NCI-H748 treated with DMSO at 0.1 percent for 48 hours (cell line): ENCODE measurements around the gene MPRIP.
A peak's percentile ranks its signal among the peaks of the same experiment; 100 is the strongest.

Experiments
- DNase-seq: peaks from one replicate; lab custom pipeline; 2025; lab: John Stamatoyannopoulos, UW

The MPRIP gene

DNA sequence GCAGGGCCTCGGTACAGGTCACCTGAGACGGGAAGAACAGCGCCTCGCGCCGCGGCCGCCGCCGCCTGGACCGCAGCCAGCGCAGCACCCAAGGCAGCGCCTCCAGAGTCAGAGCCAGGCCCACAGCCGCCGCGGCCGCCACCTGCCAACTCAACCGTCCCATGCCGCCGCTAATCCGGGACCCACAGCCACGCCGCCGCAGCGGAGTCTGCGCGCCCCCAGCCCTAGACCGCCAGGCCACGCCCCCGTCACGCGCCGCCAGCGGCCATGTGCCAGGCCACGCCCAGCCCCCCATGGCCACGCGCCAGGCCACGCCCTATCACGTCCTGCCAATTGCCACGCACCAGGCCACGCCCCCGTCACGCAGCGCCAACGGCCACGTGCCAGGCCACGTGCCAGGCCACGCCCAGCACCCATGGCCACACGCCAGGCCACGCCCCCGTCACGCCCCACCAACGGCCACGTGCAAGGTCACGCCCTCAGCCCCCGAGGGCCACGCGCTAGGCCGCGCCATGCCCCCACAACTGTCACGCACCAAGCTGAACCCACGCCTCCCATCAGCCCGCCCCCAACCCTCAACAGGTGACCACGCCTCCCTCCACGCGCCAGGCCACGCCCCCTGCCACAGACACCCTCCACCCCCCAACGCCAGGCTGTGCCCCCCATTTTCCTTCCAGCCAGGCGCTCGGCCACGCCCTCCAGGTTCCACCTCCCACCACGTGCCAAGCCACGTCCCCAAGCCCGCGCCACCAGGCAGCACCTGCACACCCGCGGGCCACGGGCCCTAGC, 164.1 kb downstream of the MPRIP start, which contains the start of gene PLD6:
Gene PLD6 (minus strand): TSS at position 210 of the 789 bp plus-strand sequence. CDS start 47 bp downstream, at position 163.
- DNase-seq, result peak; percentile 23

DNA sequence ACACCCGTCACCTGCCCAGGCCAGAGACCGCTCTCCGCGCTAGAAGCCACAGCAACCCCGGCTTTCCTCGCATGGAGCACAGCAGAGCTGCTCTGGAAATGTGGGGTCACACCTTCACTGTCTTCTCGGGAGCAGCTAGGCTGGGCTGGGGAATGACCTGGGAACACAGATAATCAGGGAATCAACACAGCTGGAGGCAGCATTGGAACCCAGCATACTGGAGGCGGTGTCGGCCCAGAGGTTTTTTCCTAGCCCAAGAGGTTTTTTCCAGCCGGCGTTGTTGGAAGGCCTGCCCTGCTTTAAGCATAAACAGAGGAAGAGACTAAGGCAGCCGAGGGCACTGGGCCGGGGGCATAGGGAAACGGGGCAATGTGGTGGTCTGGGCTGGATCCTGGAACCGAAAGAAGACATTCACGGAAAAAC, 164.7 kb downstream of the MPRIP start:
- no peak for DNase-seq

DNA sequence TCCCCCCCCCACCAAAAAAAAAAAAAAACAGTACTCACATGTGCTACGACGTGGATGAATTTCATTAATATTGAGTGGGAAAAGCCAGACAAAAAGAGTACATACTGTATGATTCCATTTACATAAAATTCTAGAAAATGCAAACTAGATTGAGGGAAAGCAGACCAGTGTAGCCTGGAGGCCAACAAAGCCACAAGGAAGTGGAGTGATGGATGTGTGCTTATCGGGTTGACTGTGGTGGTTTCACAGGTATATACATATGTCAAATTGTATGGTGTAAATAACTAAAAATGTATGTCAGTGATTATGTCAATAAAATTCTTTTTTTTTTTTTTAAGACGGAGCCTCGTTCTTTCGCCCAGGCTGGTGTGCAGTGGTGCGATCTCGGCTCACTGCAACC, 165.7 kb downstream of the MPRIP start:
- no peak for DNase-seq

DNA sequence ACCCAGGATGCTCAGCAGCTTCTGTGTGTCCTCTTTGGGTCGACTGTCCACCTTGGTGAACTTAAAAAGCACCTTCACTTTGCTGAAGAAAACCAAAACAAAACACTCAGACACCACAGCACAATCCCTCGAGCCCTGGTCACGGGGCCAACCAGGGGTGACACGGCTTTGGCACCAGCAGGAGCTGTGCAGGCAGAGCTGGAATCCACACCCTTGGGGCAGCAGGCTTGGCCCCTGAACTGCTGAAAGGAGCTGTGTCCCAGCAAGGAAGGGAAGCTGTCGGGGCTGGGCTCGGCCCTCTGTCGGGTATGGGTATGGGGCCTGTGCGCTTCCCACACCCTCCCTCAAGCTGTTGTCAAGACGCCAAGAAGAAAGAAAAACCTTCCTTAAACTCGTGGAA, 171.5 kb downstream of the MPRIP start:
- DNase-seq, result no peak

DNA sequence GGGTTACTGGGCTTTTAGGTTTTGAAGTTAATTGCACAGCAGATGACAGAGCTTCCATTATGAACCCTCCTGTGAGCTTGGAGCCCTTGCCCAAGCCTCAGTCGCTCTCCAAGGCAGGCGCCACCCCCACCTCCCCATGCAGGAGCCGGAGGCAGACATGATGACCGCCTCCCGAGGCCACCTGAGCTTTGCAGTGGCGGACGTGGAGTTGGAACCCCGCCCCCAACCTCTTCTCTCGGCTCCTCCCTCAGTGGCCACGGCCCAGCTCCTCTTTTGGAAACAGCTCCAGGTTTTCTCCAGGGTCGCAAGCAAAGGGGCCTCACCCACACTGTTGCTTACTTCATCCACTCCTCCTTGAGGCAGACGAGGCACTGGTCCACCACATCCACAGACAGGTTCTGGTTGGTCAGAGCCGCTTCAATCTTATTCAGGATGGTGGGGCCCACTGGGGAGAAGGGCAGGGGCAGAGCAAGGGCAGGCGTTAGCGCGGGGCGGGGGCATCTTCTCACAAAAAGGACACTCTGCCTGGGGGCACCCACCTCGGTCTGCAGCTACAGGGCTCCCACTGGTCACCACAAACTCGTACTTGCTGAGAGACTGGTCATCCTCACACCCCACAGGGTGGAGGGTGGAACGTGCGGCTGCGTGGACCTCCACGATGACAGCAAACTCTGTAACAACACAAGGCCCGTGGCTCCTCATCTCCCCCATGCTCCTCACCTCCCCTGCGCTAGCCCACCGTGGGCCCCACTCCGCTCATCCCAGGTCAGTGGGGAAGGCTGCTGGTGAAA, 172.6 kb downstream of the MPRIP start:
- DNase-seq, result no peak

DNA sequence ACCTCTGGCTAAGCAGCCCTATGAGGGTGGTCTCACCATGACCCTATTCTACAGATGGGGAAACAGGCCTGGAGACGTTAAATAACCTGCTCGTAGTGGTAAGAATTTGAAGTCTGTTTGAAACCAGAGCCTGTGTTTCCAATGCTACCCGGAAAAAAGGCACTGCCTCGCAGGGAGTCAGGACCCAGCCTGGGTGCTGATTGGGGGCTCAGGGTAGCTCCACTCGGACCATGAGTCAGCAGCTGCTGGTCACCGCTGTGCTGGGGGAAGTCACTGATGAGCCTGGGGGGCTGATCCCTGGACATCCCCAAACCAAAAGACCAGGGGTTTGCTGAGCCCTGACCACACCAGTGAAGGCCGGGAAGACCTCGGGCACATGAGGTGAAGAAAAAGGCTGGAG, 173.3 kb downstream of the MPRIP start:
- no peak for DNase-seq

DNA sequence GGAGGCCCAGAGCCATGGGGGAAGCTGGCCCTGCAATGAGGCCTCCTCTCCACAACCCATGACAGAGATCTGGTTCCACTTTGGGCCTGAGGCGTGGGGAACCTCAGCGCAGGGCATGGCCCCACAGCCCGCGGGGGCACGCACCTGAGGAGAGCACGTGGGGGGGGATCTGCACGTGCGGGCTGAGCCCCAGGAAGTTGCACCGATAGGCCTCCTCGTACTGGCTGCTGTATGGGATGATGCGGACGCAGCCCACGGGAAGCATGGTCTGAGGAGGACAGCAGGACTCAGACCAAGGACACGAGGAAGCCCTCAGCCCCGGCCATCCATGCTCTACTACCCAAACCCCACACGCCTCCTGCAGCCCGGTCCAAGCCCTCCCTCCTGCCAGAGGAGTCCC, 174.0 kb downstream of the MPRIP start:
- DNase-seq, result no peak

DNA sequence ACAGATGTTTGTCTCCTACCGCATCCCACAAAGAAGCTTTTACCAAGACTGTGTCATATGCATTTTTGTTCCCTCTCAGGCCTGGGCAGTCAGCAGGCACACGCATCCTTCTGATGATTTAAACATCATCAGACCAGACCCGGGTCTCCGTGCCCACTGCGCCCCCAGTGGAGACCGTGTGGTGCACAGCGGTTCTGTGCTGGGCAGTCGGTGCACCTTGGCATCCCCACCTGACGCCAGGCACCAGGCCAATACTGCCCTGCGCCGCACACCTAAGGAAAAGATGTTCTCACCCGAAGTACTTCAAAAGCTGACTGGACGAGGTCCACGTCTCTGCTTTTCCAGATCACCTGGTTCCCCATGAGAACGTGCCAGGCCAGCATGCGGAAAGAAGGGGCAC, 174.5 kb downstream of the MPRIP start:
- no peak for DNase-seq

DNA sequence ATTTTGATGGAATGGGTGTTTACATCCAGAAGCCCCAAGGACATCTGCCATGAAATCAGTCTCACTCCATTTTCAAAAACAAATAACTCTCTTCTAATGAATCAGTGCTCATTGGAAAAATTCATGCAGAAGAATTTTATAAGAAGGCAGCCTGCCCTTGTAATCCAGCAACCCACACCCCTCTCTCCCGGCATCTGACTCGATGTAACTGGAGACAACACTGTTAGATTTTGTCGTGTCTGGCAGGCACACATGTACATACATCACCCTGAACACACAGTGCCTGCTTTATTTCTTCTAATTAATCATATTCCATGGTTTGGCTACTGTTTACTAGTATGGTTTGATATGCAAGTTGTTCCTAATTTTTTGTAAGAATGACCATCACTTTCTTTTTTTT, 175.7 kb downstream of the MPRIP start:
- DNase-seq, result no peak

DNA sequence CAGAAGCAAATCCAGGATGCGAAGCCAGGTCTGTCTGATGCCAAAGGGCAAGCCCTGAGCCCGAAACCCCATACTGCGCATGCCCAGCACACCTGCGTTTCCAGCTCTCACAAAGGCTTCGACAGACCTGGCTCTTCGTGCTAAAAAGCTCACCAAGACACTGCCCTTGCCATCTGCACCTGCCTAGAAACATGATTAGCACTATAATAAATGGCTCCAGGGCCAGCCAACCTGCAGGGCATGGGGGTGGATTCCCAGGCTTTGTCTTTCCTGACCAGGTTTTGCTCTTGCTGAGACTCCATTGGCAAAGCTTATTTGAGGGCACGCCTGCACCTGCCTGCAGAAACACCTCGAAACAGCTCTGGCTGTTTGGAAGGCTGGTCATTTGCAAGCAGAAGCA, 178.3 kb downstream of the MPRIP start:
- no peak for DNase-seq

DNA sequence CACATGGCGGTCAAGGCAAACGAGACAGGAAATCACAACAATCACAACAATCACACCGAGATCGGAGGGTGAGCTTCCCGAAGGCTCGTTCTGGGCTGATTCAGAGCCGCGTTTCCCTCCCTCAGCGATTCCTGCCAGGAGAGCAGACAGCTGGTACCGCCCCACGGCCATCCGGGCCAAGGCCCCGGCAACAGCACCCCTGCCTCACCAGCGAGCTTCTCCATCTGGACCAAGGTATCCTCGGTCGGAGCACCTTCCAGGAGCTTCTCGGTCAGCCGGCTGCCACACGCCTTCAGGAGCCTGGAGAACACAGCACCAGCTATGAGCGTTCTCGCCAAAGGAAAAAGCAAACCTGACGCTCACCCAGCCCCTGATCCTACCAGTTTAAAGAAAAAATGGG, 179.1 kb downstream of the MPRIP start:
- DNase-seq, result no peak

DNA sequence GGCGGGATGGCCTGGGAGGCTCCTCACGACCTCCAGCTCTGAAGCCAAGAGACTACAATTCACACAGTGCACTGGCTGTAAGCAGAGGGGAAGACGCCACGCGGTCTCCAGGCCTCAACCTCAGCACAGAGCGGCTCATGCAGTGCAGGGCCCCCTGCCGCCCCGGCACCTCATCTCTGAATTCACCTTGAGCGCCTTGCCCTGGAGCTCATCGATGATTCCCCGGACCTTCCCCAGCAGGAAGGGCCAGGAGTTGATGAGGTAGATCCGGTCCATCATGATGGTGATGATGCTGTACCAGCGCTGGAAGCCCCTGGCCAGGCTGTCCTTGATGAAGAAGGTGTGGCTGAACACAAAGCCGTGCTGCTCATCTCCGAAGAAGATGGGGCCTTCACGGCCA, 181.5 kb downstream of the MPRIP start:
- no peak for DNase-seq

DNA sequence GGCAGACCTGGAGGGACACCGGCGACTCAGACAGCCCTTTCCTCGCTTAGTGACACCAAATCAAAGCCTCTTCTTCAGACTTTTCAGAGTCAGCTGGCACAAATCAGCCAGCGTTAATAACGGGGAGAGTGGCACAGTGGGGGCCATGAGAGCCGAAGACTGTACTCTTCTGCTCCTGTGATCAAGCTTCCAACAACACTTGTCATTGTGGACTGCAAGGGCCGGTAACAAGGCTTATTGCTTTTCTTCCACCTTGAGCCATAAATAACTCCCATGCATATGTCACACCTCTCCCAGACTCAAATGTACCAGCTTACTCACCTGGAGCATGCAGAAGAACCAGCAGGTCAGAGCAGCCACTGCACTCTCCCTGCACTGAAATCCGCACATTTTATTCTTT, 181.9 kb downstream of the MPRIP start:
- DNase-seq, result no peak

DNA sequence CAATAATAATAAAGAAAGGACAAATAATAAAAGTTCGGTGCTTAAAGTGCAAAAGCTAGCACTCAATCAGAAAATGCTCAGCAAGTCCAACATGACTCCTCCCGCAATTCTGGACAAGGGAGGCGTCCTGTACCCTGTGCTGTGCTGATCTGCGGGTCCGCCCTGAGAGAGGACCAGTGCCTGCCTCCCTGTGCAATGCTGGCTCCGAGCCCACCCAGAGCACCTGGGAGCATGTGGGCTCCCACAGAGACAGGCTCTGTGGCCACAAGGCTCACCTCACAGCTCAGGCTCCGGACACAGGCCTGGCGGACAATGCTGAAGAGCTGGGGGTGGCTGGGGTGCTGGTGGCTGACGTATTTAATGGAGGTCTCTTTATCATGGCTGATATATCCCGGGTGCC, 183.6 kb downstream of the MPRIP start:
- DNase-seq, result no peak

DNA sequence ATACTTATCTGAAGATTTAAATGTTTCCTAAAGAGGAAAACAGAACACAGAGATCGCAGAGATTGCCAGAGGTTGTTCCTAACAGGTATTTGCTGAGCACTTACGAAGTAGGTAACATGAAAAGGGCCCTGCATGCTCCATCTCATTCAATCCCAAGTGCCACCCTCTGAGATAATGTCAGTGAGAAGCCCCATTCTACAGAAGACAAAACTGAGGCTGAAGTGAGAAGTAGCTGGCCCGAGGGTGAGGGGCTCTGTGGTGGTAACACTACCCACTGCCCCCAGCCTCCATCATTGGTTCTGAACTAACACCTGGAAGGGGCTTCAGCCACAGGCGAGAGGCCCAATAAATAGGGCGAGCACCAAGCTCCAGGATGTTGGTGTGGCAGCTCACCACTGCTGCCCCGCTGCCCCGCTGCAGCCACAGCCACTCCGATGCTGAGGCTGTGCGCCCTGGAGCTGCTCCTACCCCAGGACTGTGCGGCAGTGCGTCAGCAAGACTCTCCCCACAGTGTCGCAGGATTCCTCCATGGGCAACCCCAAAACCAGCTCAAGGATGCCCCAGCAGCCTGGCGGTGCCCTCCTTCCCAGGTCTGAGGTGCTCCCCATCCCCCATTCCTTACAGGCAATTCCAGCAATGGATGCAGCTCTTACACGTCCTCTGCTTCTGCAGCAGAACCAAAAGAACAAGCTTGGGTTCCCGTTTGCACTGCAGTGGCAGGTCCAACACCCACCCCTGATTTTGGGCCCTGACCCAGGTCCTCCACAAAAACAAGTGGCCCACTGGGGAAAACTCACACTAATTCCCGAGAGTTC, 184.4 kb downstream of the MPRIP start:
- no peak for DNase-seq

DNA sequence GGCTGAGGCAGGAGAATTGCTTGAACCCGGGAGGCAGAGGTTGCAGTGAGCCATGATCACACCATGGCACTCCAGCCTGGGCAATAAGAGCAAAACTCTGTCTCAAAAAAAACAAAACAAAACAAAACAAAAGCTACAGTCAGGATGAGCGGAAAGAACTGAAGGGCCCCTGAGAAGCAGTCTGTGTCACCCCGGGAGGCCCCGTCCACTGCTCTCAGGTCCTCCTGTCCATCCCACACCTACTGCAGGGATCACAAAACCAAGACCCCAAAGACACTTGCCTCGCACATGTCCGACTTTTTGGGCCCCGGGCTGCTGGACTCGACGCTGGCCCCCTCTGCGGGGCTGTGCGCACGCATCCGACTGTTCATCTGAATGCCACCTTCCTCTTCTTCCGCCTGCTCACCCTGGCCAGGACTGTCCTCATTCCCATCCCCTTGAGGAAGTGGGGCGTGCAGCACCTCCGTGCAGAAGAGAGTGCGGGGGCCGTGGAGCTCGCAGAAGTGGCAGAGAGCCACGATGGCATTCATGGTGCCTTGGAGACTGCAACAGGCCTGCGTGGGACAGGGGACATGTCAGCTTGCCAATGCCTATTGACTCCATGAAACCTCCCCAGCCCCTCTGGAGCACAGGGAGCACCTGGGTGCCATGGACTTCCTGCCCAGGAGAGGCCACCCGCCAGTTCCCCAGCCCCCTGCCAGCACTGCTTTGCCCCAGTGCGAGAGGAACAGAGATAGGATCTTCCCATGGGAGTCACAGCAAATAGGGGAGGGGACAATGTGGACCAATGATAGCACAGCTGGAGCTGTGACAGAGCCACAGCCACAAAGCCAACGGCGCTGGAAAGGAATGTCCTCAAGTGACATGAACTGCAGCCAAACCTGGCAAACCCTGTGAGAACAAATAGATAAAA, 185.6 kb downstream of the MPRIP start:
- no peak for DNase-seq

DNA sequence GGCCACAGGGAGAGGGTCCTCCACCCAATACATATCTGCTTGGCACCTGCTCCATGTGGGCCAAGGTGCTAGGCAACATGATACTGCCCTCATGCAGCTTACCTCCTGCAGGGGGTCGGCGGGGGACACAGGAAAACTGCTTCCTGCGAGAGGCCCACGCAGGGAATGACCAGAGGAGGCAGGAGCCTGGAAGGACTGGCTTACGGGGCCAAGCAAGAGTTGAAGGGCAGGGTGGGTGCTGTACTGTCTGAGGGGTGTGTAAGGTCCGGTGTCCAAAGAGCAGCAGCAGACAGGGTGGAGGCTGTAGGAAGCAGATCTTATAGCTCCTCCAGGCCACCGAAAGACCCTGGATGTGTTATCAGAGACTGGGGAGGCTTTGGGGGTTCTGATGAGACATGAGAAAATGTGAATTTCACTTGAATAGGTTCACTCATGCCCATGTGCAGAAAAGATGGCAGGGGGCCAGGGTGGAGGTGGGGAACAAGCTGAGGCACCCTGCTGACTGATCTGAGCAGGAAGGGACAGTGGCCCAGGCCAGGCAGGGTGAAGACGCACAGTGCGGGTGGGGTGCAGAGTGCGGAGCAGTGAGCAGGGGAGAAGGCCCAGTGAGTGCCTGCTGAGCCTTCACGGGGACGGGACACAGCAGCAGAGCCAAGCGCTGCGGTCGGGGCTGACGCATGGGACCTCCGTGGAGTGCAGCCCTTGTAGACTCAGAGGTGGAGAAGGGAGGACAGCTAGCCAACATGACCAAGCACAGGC, 186.4 kb downstream of the MPRIP start:
- no peak for DNase-seq

DNA sequence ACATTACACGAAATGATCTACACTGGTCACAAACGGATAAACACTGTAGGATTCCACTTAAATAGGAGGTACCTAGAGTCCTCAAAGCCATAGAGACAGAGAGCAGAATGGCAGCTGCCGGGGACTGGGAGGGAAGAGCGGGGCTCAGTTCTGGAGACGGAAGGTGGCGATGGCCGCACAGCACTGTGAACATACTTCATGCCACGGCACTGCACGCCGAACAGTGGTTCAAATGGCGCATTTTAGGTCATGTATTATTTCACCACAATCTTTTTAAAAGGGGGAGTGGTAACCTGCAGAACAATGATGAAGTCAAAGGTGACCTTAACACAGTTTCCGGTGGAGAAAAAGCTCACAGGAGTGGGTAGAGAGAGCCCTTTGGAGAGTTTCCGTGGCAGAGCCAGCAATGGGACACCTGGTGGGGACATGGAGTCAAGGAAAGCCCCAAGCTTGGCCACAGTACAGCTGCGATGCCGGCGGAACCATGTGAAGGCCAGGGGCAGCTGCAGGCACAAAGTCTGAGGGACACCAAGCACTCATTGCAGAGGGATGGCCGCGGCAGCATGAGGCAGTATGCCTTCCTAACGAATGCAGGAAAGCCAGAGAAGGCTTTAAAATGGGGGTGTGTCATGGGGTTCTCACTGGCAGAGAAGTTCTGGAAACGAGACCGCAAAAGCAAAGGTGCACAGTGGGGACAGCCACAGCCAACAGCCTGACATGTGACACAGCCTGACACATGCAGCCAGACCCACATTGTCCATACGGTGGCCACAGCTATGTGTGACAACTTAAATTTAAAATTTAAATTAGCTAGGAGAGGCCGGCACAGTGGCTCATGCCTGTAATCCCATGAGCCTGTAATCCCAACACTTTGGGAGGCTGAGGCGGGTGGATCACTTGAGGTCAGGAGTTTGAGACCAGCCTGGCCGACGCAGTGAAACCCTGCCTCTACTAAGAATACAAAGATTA, 187.4 kb downstream of the MPRIP start:
- DNase-seq, result no peak

DNA sequence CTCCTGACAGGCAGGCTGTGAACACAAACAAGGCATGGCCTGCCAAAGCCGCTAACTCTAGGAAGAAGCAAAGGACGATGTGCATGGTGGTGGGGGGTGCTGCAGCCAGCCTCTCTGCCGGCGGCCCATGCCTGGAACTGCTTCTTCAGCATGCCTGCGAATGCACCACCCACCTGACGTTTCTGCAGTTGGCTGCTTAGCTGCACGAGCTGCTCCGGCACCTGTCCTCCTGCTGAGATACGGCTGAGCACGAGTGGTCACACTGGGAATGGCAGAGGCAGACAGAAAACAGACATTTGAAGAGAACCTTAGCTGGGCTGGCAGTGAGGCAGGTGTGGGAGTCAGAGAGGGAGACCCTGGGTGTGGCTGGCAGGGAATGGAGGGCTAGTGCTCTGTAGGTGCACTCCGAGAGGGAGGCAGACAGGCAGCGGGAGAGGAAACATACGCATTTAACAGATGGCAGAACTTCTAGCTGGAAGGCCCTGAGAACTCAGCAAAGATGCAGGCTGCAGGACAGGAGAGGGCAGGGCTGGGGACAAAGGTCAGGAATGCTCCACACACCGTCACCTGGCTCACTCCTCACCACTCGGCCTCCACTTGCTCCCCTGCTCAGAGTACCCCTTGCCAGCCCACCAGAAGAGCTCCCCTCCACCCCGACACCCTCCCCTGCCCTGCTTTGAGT, 189.5 kb downstream of the MPRIP start:
- DNase-seq, result no peak
